Activated CD4-positive, alpha-beta memory T cell treated with anti-CD3 and anti-CD28 coated beads for 36 hours (primary cell): ENCODE results near the gene ANXA8. TPM values are rescaled to one million over a fixed set of nuclear protein-coding genes. Genes with fewer than 3 reads are reported as not detected.

Experiments used
- CTCF ChIA-PET: fragments of 350-600 bp; sonication (Branson Sonifier 250); formaldehyde crosslinking; loops from one replicate; lab custom pipeline; 2021; ENCODE audit warnings: antibody characterized with exemption, inconsistent platforms; lab: Charles Lee
- POLR2A ChIA-PET: fragments of 350-600 bp; sonication (Branson Sonifier 250); formaldehyde crosslinking; loops from one replicate; lab custom pipeline; 2021; ENCODE audit warnings: antibody characterized with exemption; lab: Charles Lee
- DNase-seq: peaks from one replicate; pipeline ENCODE4 v3.0.0-alpha.2; 2020
- H3K27ac Mint-ChIP-seq: one replicate; pipeline ENCODE4 v1.8.0; 2021; ENCODE audit warnings: mixed read lengths
- H3K27me3 Mint-ChIP-seq: one replicate; pipeline ENCODE4 v1.8.0; 2021; ENCODE audit warnings: mixed read lengths
- H3K36me3 Mint-ChIP-seq: one replicate; pipeline ENCODE4 v1.8.0; 2021; ENCODE audit warnings: mixed read lengths
- H3K4me1 Mint-ChIP-seq: one replicate; pipeline ENCODE4 v1.8.0; 2021; ENCODE audit warnings: low read depth, mixed read lengths
- H3K4me3 Mint-ChIP-seq: one replicate; pipeline ENCODE4 v1.8.0; 2021; ENCODE audit warnings: mild to moderate bottlenecking, mixed read lengths
- H3K9me3 Mint-ChIP-seq: one replicate; pipeline ENCODE4 v1.8.0; 2021; ENCODE audit warnings: mixed read lengths
- intact Hi-C: fragments of 100-400 bp; cut with micrococcal nuclease; formaldehyde crosslinking; loops from one replicate; pipeline ENCODE4 v1.15.1; 2023
- total RNA-seq, 2 experiments: library from RNA; stranded (reverse); gene quantifications; one replicate each; pipeline ENCODE4 v1.2.3, GENCODE V29; 2021

The ANXA8 gene
- total RNA-seq, 2 experiments from 2014 or later = not detected

GRCh38 chr10:47425813-47426419 is 58.0 kb downstream of the ANXA8 start:
- no peak overlapping the region for H3K4me3 Mint-ChIP-seq

GRCh38 chr10:47424231-47424630 is 59.7 kb downstream of the ANXA8 start:
- DNase-seq = no peak
- H3K9me3 Mint-ChIP-seq = no peaks in the 10 kb centered on the region
- intact Hi-C loops = no loop called here
- no peak overlapping the region for H3K4me3 Mint-ChIP-seq
- H3K4me1 Mint-ChIP-seq = no peaks in the 10 kb centered on the region
- no peak overlapping the region for H3K27ac Mint-ChIP-seq
- ChIA-PET CTCF (no interaction called here), POLR2A (no interaction called here)
- no peaks in the 10 kb centered on the region for H3K36me3 Mint-ChIP-seq
- no peaks in the 10 kb centered on the region for H3K27me3 Mint-ChIP-seq

More at GRCh38 chr10:47425813-47426419, 58.0 kb downstream of the ANXA8 start:
- no peak for DNase-seq
- POLR2A ChIA-PET = no interaction called here
- CTCF ChIA-PET = no interaction called here
- no peak overlapping the region for H3K27ac Mint-ChIP-seq
- H3K9me3 Mint-ChIP-seq = no peaks in the 10 kb centered on the region
- intact Hi-C loops = no loop called here
- no peaks in the 10 kb centered on the region for H3K36me3 Mint-ChIP-seq
- peaks cover 2% of the 10 kb centered on the region for H3K27me3 Mint-ChIP-seq
- H3K4me1 Mint-ChIP-seq = no peaks in the 10 kb centered on the region

GRCh38 chr10:47423476-47423875 is 60.4 kb downstream of the ANXA8 start:
- Mint-ChIP-seq H3K36me3 (no peaks in the 10 kb centered on the region), H3K27me3 (no peaks in the 10 kb centered on the region), H3K27ac (no peak overlapping the region), H3K4me3 (no peak overlapping the region), H3K4me1 (no peaks in the 10 kb centered on the region), H3K9me3 (no peaks in the 10 kb centered on the region)
- DNase-seq = no peak
- CTCF ChIA-PET = no interaction called here
- intact Hi-C loops = no loop called here
- POLR2A ChIA-PET = no interaction called here

GRCh38 chr10:47421057-47421952 is 62.6 kb downstream of the ANXA8 start:
- intact Hi-C loops = no loop called here
- DNase-seq = no peak
- H3K9me3 Mint-ChIP-seq = no peaks in the 10 kb centered on the region
- H3K27me3 Mint-ChIP-seq = no peaks in the 10 kb centered on the region
- no peaks in the 10 kb centered on the region for H3K36me3 Mint-ChIP-seq
- no peak overlapping the region for H3K4me3 Mint-ChIP-seq
- H3K27ac Mint-ChIP-seq = no peak overlapping the region
- H3K4me1 Mint-ChIP-seq = no peaks in the 10 kb centered on the region
- CTCF ChIA-PET = no interaction called here
- POLR2A ChIA-PET = no interaction called here

GRCh38 chr10:47420305-47421056 is 63.4 kb downstream of the ANXA8 start:
- no peak overlapping the region for H3K4me3 Mint-ChIP-seq
- POLR2A ChIA-PET = no interaction called here
- no peak for DNase-seq
- H3K27ac Mint-ChIP-seq = no peak overlapping the region
- no peaks in the 10 kb centered on the region for H3K4me1 Mint-ChIP-seq
- no peaks in the 10 kb centered on the region for H3K9me3 Mint-ChIP-seq
- H3K27me3 Mint-ChIP-seq = no peaks in the 10 kb centered on the region
- no peaks in the 10 kb centered on the region for H3K36me3 Mint-ChIP-seq
- CTCF ChIA-PET = no interaction called here
- intact Hi-C loops = no loop called here

- H3K9me3 Mint-ChIP-seq = no peaks in the 10 kb centered on the region
- no peaks in the 10 kb centered on the region for H3K4me1 Mint-ChIP-seq
- H3K27me3 Mint-ChIP-seq = no peaks in the 10 kb centered on the region
- no peak for DNase-seq
- no peak overlapping the region for H3K4me3 Mint-ChIP-seq
- no peak overlapping the region for H3K27ac Mint-ChIP-seq
- no peaks in the 10 kb centered on the region for H3K36me3 Mint-ChIP-seq
- intact Hi-C loops = no loop called here
- CTCF ChIA-PET = no interaction called here
- POLR2A ChIA-PET = no interaction called here
Measured at GRCh38 chr10:47419421-47419820, 64.5 kb downstream of the ANXA8 start.

- Mint-ChIP-seq H3K4me3 (no peak overlapping the region), H3K9me3 (no peaks in the 10 kb centered on the region), H3K4me1 (no peaks in the 10 kb centered on the region), H3K36me3 (no peaks in the 10 kb centered on the region), H3K27ac (no peak overlapping the region), H3K27me3 (no peaks in the 10 kb centered on the region)
- intact Hi-C loops = no loop called here
- DNase-seq = no peak
- ChIA-PET POLR2A (no interaction called here), CTCF (no interaction called here)
Measured at GRCh38 chr10:47418966-47419365, 64.9 kb downstream of the ANXA8 start.

GRCh38 chr10:47418321-47418720 is 65.6 kb downstream of the ANXA8 start:
- POLR2A ChIA-PET = no interaction called here
- H3K9me3 Mint-ChIP-seq = no peaks in the 10 kb centered on the region
- no peaks in the 10 kb centered on the region for H3K36me3 Mint-ChIP-seq
- no peak overlapping the region for H3K4me3 Mint-ChIP-seq
- no peak overlapping the region for H3K27ac Mint-ChIP-seq
- no peak for DNase-seq
- CTCF ChIA-PET = no interaction called here
- no peaks in the 10 kb centered on the region for H3K27me3 Mint-ChIP-seq
- intact Hi-C loops = no loop called here
- no peaks in the 10 kb centered on the region for H3K4me1 Mint-ChIP-seq

Other genes with a start within 250 kb of the ANXA8 start
- under 1 TPM; 0.50 to 0.56 TPM for gene GDF10, start 183.9 kb downstream of the ANXA8 start, total RNA-seq
- not detected for gene GDF2, start 161.7 kb downstream of the ANXA8 start, total RNA-seq
- not detected for gene RBP3, start 135.8 kb downstream of the ANXA8 start, total RNA-seq
- gene ZNF488, start 99.8 kb downstream of the ANXA8 start, total RNA-seq = under 1 TPM; 0.27 to 0.38 TPM
- gene FAM25G, start 7.6 kb upstream of the ANXA8 start, total RNA-seq = not detected
- gene AGAP9, start 39.5 kb upstream of the ANXA8 start, total RNA-seq = 1 to 10 TPM; 6.6 to 7.2 TPM